ENCODE results near the gene KBTBD4.
"Not testable (repeated sequence)": the region's sequence is repeated elsewhere in the genome, so short reads cannot be mapped to it uniquely, and the experiment has no call there.

The KBTBD4 gene

GRCh38 chr11:47551086-47551485 lies 27.7 kb downstream of the KBTBD4 start:
- peak overlapping the region; percentile 27 for H3K4me3 ChIP-seq (ENCODE audit: low read depth, low read length)
- no peak for DNase-seq (ENCODE audit: low read depth, low spot score)
- peak; percentile 9 for TF ChIP-seq CTCF (IDR thresholded peaks at IDR 0.05; ENCODE audit: insufficient read depth, low read length, missing control alignments)
- CTCF ChIA-PET = interaction anchor here (0.7 to 7.1 kb wide), 12 partner anchors 12 to 98 kb away, joined by 3 to 95 read pairs (median 6); partner anchors contain the start of gene PTPMT1
- POLR2A ChIA-PET = no interaction called here

- ChIA-PET CTCF (interaction anchor here (1.4 to 7.1 kb wide), 5 partner anchors 16 to 54 kb away, joined by 3 to 95 read pairs (median 7); partner anchors contain the start of gene PTPMT1), POLR2A (no interaction called here)
- TF ChIP-seq CTCF (IDR thresholded peaks at IDR 0.05; ENCODE audit: insufficient read depth, low read length, missing control alignments) = no peak
- H3K4me3 ChIP-seq (ENCODE audit: low read depth, low read length) = no peak overlapping the region
- DNase-seq (ENCODE audit: low read depth, low spot score) = no peak
Observed at GRCh38 chr11:47550288-47551047, 28.3 kb downstream of the KBTBD4 start.

- CTCF ChIA-PET; POLR2A ChIA-PET; DNase-seq (ENCODE audit: low read depth, low spot score); H3K4me3 ChIP-seq (ENCODE audit: low read depth, low read length): not testable (repeated sequence)
Observed at GRCh38 chr11:47546274-47546673, 32.5 kb downstream of the KBTBD4 start.

GRCh38 chr11:47545298-47545697 lies 33.5 kb downstream of the KBTBD4 start:
- ChIA-PET POLR2A (no interaction called here), CTCF (interaction anchor here (0.9 to 1.4 kb wide), 2 partner anchors 10 kb away, joined by 3 to 4 read pairs; no protein-coding TSS in a partner anchor)
- no peak overlapping the region for H3K4me3 ChIP-seq (ENCODE audit: low read depth, low read length)
- DNase-seq (ENCODE audit: low read depth, low spot score) = no peak
- TF ChIP-seq CTCF (IDR thresholded peaks at IDR 0.05; ENCODE audit: insufficient read depth, low read length, missing control alignments) = no peak

GRCh38 chr11:47541070-47541469 lies 37.7 kb downstream of the KBTBD4 start:
- no peak for TF ChIP-seq CTCF (IDR thresholded peaks at IDR 0.05; ENCODE audit: insufficient read depth, low read length, missing control alignments)
- no peak for DNase-seq (ENCODE audit: low read depth, low spot score)
- CTCF ChIA-PET = interaction anchor here (1.1 to 5.5 kb wide), 3 partner anchors 9 to 38 kb away, joined by 3 to 49 read pairs (median 4); partner anchors contain the start of gene CELF1
- POLR2A ChIA-PET = interaction anchor here (0.8 to 1.6 kb wide), 2 partner anchors 10 to 11 kb away, joined by 3 to 5 read pairs; no protein-coding TSS in a partner anchor
- no peak overlapping the region for H3K4me3 ChIP-seq (ENCODE audit: low read depth, low read length)

- no peak overlapping the region for H3K4me3 ChIP-seq (ENCODE audit: low read depth, low read length)
- POLR2A ChIA-PET = interaction anchor here (0.6 to 1.6 kb wide), 5 partner anchors 9 to 135 kb away, joined by 3 to 5 read pairs (median 3); partner anchors contain the start of gene PTPMT1
- CTCF ChIA-PET = interaction anchor here (0.6 to 5.5 kb wide), 5 partner anchors 13 to 166 kb away, joined by 3 to 49 read pairs (median 4); partner anchors contain the start of gene CELF1
- DNase-seq (ENCODE audit: low read depth, low spot score) = no peak
- TF ChIP-seq CTCF (IDR thresholded peaks at IDR 0.05; ENCODE audit: insufficient read depth, low read length, missing control alignments) = no peak
Observed at GRCh38 chr11:47539681-47540039, 39.1 kb downstream of the KBTBD4 start.

Data from AG04449 (cell line).